Right lobe of liver (tissue), 6 donors: ENCODE measurements around the gene UBE2J2. TPM values are rescaled to one million over a fixed set of nuclear protein-coding genes. Genes with fewer than 3 reads are reported as not detected.

Experiments
- ATAC-seq, 4 donors: fragments of 200-7000 bp; cut with Tn5 transposase; one replicate each; pipeline ENCODE4 v1.9.1; 2020; ENCODE audit warnings: mild to moderate bottlenecking in 4 of 4, moderate library complexity in 4 of 4
- DNase-seq, 3 donors: peaks; one replicate each; pipeline ENCODE4 v3.0.0-alpha.2; 2020
- H3K27ac ChIP-seq, 3 donors: fragments of 200-600 bp; one replicate each; pipeline ENCODE4 v1.8.0; 2022
- H3K27me3 ChIP-seq, 2 donors: fragments of 200-600 bp; one replicate each; pipeline ENCODE4 v1.8.0; 2022
- H3K36me3 ChIP-seq, 4 donors: fragments of 200-600 bp; sonication (generic) in 1 of 4; one replicate each; pipeline versions ENCODE4 v1.5.1 to v1.8.0; 2017 to 2022; ENCODE audit warnings: control low read depth in 1 of 4
- H3K4me1 ChIP-seq, 4 donors: fragments of 200-600 bp; sonication (generic) in 1 of 4; one replicate each; pipeline versions ENCODE4 v1.5.1 to v1.8.0; 2017 to 2022; ENCODE audit warnings: control low read depth in 1 of 4
- H3K4me3 ChIP-seq, 3 donors: fragments of 200-600 bp; one replicate each; pipeline ENCODE4 v1.8.0; 2022
- H3K9me3 ChIP-seq, 4 donors: fragments of 200-600 bp; sonication (generic) in 1 of 4; one replicate each; pipeline versions ENCODE4 v1.5.1 to v1.8.0; 2017 to 2022; ENCODE audit warnings: control low read depth in 1 of 4
- POLR2A ChIP-seq: fragments of 450-650 bp; IDR thresholded peaks from one replicate; pipeline ENCODE4 v1.6.1; 2017; ENCODE audit warnings: antibody characterized with exemption, mild to moderate bottlenecking
- WGBS: methylation state at CpG from one replicate; pipeline ENCODE4 v1.1.6; 2018; ENCODE audit warnings: low coverage, low lambda C conversion rate; ENCODE audit not compliant: insufficient coverage; ENCODE audit errors: missing lambda C conversion rate; 5-methylcytosine and 5-hydroxymethylcytosine counted together
- intact Hi-C, 2 donors: fragments of 100-400 bp; cut with DNase I; formaldehyde crosslinking; loops; one replicate each; pipeline versions ENCODE4 v1.11.2 to v1.14.1; 2022
- total RNA-seq, 6 experiments: library from RNA; depleted of rRNA in 2 of 6; stranded (reverse); fragments of >200 nt in 2 of 6; fragmentation: NEBNext Ultra II Directional in 3 of 6; extraction: Animal tissue kit (Norgen Biotek cat#: 25700) in 3 of 6; gene quantifications; one replicate each; pipeline versions ENCODE4 v1.1.0 to v1.2.4, GENCODE V29; 2016 to 2023
- TF ChIP-seq, protein P1 (sequence below), 4 donors: fragments of 200-600 bp in 3 of 4; fragments of 450-650 bp in 1 of 4; IDR thresholded peaks; one replicate each; pipeline versions ENCODE4 v1.5.1 to v1.8.0; 2016 to 2022; ENCODE audit warnings: antibody characterized with exemption in 4 of 4, mild to moderate bottlenecking in 2 of 4
- donor health status: DM: no; HTN: yes; CAD: no.
- donor health status: DM: no; HTN: no; CAD: no.
- donor health status: DM: no; HTN: no; CAD: no.
- donor health status: DM: no; HTN: yes; CAD: no.
- donor health status: DM: no; HTN: yes; CAD: no.

The UBE2J2 gene
- total RNA-seq, 6 experiments from 2014 or later, result 25.5 to 30.6 (median 26.9) TPM

DNA sequence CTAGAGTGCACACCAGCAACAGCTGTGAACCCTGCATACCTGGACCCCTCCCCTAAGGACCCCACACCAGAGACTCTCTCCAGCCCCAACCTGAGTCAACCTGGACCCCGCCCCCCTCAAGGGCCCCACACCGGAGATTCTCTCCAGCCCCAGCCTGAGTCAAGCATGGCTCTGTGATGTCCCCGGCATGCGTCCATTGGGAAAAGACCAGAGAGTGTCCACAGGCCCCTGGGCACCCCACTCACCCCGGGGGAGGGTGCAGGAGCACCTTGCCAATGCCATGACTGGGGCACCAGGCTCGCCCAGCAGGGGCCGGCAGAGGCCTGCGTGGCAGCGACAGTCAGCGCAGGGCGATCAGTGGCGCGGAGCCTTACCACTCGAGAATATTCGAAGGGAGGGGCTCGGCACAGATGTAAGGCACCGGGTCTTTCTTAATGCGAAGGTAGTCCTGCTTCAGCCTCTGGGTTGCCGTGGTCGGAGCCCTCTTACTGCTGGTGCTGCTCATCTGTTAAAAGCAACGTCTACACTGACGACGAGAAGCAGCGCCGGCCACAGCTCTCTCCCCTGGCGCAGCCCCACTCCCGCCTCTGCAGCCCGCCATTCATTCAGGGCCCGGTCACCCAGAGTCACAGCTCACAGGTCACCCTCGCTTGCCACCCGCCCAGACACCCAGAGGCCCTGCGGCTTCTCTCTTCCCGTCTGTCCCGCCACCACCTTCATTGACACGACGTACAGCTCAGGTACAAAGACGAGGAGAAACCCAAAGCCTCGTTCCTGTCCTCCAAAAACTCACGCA, 6.0 kb downstream of the UBE2J2 start:
- Histone ChIP-seq H3K36me3 (peaks cover 0 to 32% (median 5%) of the 10 kb centered on the region in 4 donors), H3K27me3 (no peaks in the 10 kb centered on the region)

DNA sequence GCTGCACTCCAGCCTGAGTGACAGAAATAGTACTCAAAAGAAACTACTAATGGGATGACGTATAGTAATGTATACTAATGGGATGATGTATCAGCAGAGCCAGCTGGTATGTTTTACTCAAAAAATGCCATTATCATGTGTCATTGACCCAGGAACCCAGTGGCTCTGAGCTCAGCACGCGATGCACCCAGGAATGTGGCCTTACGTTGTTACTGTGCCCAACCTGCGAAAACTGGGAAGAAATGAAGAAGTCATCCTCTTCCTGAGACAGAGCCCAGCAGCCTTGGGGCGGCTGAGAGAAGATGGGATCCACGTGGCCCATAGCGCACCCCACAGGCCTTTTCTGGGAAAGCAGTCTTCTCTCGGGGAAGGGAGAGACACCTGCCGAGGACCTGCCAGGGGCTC, 8.8 kb downstream of the UBE2J2 start:
- Histone ChIP-seq H3K4me3 (no peak overlapping the region), H3K27ac (no peak overlapping the region), H3K4me1 (no peaks in the 10 kb centered on the region), H3K9me3 (no peaks in the 10 kb centered on the region), H3K36me3 (peaks cover 0 to 47% (median 9%) of the 10 kb centered on the region in 4 donors), H3K27me3 (no peaks in the 10 kb centered on the region)
- WGBS, result 64% methylated on average over 1 of the region's 10 CpGs
- intact Hi-C loops, result loop anchor here in 1 of 2 donors (10.0 kb wide), 1 partner anchor 140 kb away; no protein-coding TSS in a partner anchor
- DNase-seq, result no peak
- no peak for ATAC-seq
- TF ChIP-seq, protein P1, sequence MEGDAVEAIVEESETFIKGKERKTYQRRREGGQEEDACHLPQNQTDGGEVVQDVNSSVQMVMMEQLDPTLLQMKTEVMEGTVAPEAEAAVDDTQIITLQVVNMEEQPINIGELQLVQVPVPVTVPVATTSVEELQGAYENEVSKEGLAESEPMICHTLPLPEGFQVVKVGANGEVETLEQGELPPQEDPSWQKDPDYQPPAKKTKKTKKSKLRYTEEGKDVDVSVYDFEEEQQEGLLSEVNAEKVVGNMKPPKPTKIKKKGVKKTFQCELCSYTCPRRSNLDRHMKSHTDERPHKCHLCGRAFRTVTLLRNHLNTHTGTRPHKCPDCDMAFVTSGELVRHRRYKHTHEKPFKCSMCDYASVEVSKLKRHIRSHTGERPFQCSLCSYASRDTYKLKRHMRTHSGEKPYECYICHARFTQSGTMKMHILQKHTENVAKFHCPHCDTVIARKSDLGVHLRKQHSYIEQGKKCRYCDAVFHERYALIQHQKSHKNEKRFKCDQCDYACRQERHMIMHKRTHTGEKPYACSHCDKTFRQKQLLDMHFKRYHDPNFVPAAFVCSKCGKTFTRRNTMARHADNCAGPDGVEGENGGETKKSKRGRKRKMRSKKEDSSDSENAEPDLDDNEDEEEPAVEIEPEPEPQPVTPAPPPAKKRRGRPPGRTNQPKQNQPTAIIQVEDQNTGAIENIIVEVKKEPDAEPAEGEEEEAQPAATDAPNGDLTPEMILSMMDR (IDR thresholded peaks at IDR 0.05), result peak in 1 of 4 donors; percentile 8
- no peak for TF ChIP-seq POLR2A

More for the DNA sequence above, 6.0 kb downstream of the UBE2J2 start:
- WGBS, result 85% methylated on average over 4 of the region's 39 CpGs
- intact Hi-C loops, result loop anchor here in 1 of 2 donors (10.0 kb wide), 1 partner anchor 143 kb away; no protein-coding TSS in a partner anchor
- no peak for TF ChIP-seq POLR2A
- TF ChIP-seq, protein P1 (IDR thresholded peaks at IDR 0.05), result no peak
- no peaks in the 10 kb centered on the region for H3K9me3 ChIP-seq
- DNase-seq (peak in 1 of 3 donors; percentile 45), ATAC-seq (no peak)
- H3K27ac ChIP-seq, result no peak overlapping the region
- peaks cover 0 to 21% (median 10%) of the 10 kb centered on the region in 4 donors for H3K4me1 ChIP-seq
- no peak overlapping the region for H3K4me3 ChIP-seq

DNA sequence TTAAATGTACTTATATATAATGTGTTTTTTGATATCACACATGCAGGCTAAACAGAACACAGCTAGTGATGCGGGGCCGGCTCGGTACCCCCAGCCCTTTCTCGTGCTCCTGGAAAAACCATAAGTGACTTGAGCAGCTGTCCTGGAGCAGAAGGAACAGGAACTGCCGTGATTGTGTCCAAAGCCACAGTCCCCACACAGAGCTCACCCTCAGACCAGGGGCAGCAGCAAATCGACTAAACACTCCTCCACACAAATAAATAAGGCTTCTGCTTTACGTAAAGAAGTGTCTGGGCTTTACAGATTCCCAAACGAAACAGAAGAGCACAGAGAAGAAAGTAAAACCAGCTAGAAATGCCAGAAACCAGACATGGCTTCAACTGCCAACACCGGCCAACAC, 9.6 kb downstream of the UBE2J2 start:
- no peak for DNase-seq
- TF ChIP-seq, protein P1 (IDR thresholded peaks at IDR 0.05), result no peak
- no peak for TF ChIP-seq POLR2A
- intact Hi-C loops, result loop anchor here in 1 of 2 donors (10.0 kb wide), 1 partner anchor 139 kb away; no protein-coding TSS in a partner anchor
- H3K4me3 ChIP-seq, result no peak overlapping the region
- no peak overlapping the region for H3K27ac ChIP-seq
- ATAC-seq, result no peak
- H3K4me1 ChIP-seq, result no peaks in the 10 kb centered on the region
- 84% methylated on average over 5 of the region's 9 CpGs for WGBS
- no peaks in the 10 kb centered on the region for H3K9me3 ChIP-seq
- H3K36me3 ChIP-seq, result peaks cover 0 to 47% (median 9%) of the 10 kb centered on the region in 4 donors
- H3K27me3 ChIP-seq, result no peaks in the 10 kb centered on the region

DNA sequence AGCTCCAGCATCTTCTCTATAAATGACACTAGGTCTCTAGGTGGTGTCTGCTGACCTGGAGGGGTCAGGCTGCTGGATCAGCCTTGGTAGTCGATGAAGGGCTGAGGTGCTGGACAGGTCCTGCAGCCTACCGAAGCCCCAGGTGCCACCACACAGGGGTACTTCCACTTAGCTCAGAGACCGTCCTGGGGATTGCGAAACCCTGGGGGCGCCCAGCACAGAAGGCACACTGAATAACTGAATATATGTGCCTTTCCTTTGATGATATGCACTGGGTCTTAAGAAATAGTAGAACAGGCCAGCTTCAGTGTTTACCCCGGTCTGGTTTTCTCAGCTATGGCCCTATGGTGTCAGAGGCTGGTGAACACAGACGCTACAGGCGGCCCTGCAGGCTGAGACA, 10.9 kb downstream of the UBE2J2 start:
- no peaks in the 10 kb centered on the region for H3K4me1 ChIP-seq
- H3K27ac ChIP-seq, result no peak overlapping the region
- ATAC-seq (no peak), DNase-seq (no peak)
- H3K36me3 ChIP-seq, result peaks cover 0 to 46% (median 9%) of the 10 kb centered on the region in 4 donors
- H3K4me3 ChIP-seq, result no peak overlapping the region
- WGBS, result 88% methylated on average over 3 of the region's 8 CpGs
- intact Hi-C loops, result loop anchor here in 1 of 2 donors (10.0 kb wide), 1 partner anchor 138 kb away; no protein-coding TSS in a partner anchor
- no peaks in the 10 kb centered on the region for H3K27me3 ChIP-seq
- H3K9me3 ChIP-seq, result no peaks in the 10 kb centered on the region
- no peak for TF ChIP-seq POLR2A
- TF ChIP-seq, protein P1 (IDR thresholded peaks at IDR 0.05), result no peak
